SU-DHL-6 (cell line): ENCODE data around the gene PDZRN3.

Source experiments
- H2AFZ ChIP-seq: fragments of 200-600 bp; sonication (generic); 2 replicates; pipeline ENCODE4 v1.6.1; 2014; ENCODE audit warnings: low read depth, mild to moderate bottlenecking, moderate library complexity, mixed read lengths, antibody characterized with exemption, low read length; ENCODE audit not compliant: severe bottlenecking
- H3F3A ChIP-seq: fragments of 200-600 bp; shearing (Covaris generic); 2 replicates; pipeline ENCODE4 v1.6.0; 2016; ENCODE audit warnings: antibody characterized with exemption, mild to moderate bottlenecking; ENCODE audit not compliant: insufficient read depth
- H3K27ac ChIP-seq: fragments of 200-600 bp; sonication (generic); 2 replicates; pipeline ENCODE4 v1.5.1; 2016; ENCODE audit warnings: low read depth, mild to moderate bottlenecking, low read length, moderate library complexity, mixed read lengths
- H3K27me3 ChIP-seq: fragments of 200-600 bp; sonication (generic), shearing (Covaris generic); 2 replicates; pipeline ENCODE4 v1.6.0; 2014; ENCODE audit warnings: mild to moderate bottlenecking, low read length
- H3K36me3 ChIP-seq: fragments of 200-600 bp; sonication (generic); 2 replicates; pipeline ENCODE4 v1.6.1; 2014; ENCODE audit warnings: mild to moderate bottlenecking, low read length, mixed read lengths
- H3K4me2 ChIP-seq: fragments of 300-600, 200-600 bp; shearing (Covaris generic), sonication (generic); 2 replicates; pipeline ENCODE4 v1.6.0; 2014; ENCODE audit warnings: low read length, low read depth, mild to moderate bottlenecking; ENCODE audit not compliant: poor library complexity, severe bottlenecking
- H3K4me3 ChIP-seq: fragments of 200-600 bp; sonication (generic); 2 replicates; pipeline ENCODE4 v1.5.1; 2014; ENCODE audit warnings: antibody characterized with exemption, low read length, mild to moderate bottlenecking, mixed read lengths; ENCODE audit not compliant: insufficient read depth, poor library complexity, severe bottlenecking
- H3K79me2 ChIP-seq: fragments of 200-600 bp; sonication (generic); 2 replicates; pipeline ENCODE4 v1.6.1; 2014; ENCODE audit warnings: mild to moderate bottlenecking, low read length, moderate library complexity; ENCODE audit not compliant: insufficient read depth
- H3K9ac ChIP-seq: fragments of 200-600 bp; sonication (generic); 2 replicates; pipeline ENCODE4 v1.7.0; 2014; ENCODE audit warnings: mild to moderate bottlenecking, low read length
- H3K9me2 ChIP-seq: fragments of 200-600 bp; sonication (generic); replicated peaks from 2 replicates; pipeline ENCODE4 v1.6.1; 2014; ENCODE audit warnings: low read length; ENCODE audit not compliant: insufficient read depth
- H3K9me3 ChIP-seq: fragments of 200-600 bp; sonication (generic); 2 replicates; pipeline ENCODE4 v1.6.1; 2014; ENCODE audit warnings: low read length, mixed read lengths; ENCODE audit not compliant: insufficient read depth
- H4K20me1 ChIP-seq: fragments of 200-600 bp; sonication (generic); 2 replicates; pipeline ENCODE4 v1.6.1; 2014; ENCODE audit warnings: low read depth, mild to moderate bottlenecking, antibody characterized with exemption, low read length, moderate library complexity, mixed read lengths
- CTCF ChIP-seq: fragments of 200-600 bp; sonication (generic); IDR thresholded peaks from one replicate; pipeline ENCODE4 v1.5.1; 2017; ENCODE audit warnings: antibody characterized with exemption, mild to moderate bottlenecking, low read length, moderate library complexity; ENCODE audit not compliant: insufficient read depth, poor library complexity, severe bottlenecking
- EZH2phosphoT487 ChIP-seq: fragments of 200-600 bp; sonication (generic), shearing (Covaris generic); conservative IDR thresholded peaks from 2 replicates; pipeline ENCODE4 v1.6.1; 2018; ENCODE audit warnings: mild to moderate bottlenecking, antibody characterized with exemption, low read length, moderate library complexity, mixed read lengths

PDZRN3 gene

DNA sequence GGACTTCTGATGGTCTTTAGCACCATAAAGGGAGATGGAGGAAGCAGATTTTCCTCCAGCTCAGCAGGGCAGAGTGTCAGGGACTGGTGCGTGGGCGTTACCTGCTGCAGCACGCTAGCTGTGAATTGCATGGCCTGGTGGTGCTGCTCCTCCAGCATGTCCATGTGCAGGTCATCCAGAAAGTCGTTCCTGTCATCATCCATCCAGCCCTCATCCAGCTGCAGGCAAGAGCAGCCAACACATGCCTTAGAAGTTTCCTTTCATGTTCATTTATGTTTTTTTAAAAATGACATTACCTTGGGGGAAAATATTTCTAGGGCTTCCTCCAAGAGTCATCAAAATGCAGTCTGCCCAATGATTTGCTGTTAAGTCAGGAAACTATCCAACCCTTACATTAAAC is 239.2 kb downstream of the PDZRN3 start:
- H3K9me2 ChIP-seq: no peaks in the 10 kb centered on the region
- H3K36me3 ChIP-seq: peaks cover 4% of the 10 kb centered on the region; the same call in 1 of the 2 replicates
- no peak overlapping the region for H3K4me3 ChIP-seq
- H3F3A ChIP-seq: no peaks in the 10 kb centered on the region
- TF ChIP-seq EZH2phosphoT487: no peak
- TF ChIP-seq CTCF: no peak
- no peak overlapping the region for H3K9ac ChIP-seq
- no peak overlapping the region for H3K4me2 ChIP-seq
- no peak overlapping the region for H2AFZ ChIP-seq
- no peaks in the 10 kb centered on the region for H3K9me3 ChIP-seq
- H3K79me2 ChIP-seq: no peaks in the 10 kb centered on the region
- H3K27me3 ChIP-seq: no peaks in the 10 kb centered on the region
- H3K27ac ChIP-seq: no peak overlapping the region
- H4K20me1 ChIP-seq: no peaks in the 10 kb centered on the region

- Histone ChIP-seq H2AFZ (no peak overlapping the region), H4K20me1 (no peaks in the 10 kb centered on the region), H3K4me2 (no peak overlapping the region), H3K27ac (no peak overlapping the region), H3K9me2 (no peaks in the 10 kb centered on the region), H3K9ac (no peak overlapping the region), H3K9me3 (no peaks in the 10 kb centered on the region), H3K27me3 (no peaks in the 10 kb centered on the region), H3K4me3 (no peak overlapping the region), H3K36me3 (no peaks in the 10 kb centered on the region), H3K79me2 (no peaks in the 10 kb centered on the region), H3F3A (no peaks in the 10 kb centered on the region)
- TF ChIP-seq EZH2phosphoT487 (no peak), CTCF (no peak)
Measured at GRCh38 chr3:73384091-73384906, 240.4 kb downstream of the PDZRN3 start.

- Histone ChIP-seq H3K79me2 (no peaks in the 10 kb centered on the region), H3K4me2 (no peak overlapping the region), H3K27ac (no peak overlapping the region), H3K4me3 (no peak overlapping the region), H3K9me2 (no peaks in the 10 kb centered on the region), H3K36me3 (no peaks in the 10 kb centered on the region), H3K27me3 (no peaks in the 10 kb centered on the region), H3K9me3 (no peaks in the 10 kb centered on the region), H3F3A (no peaks in the 10 kb centered on the region), H3K9ac (no peak overlapping the region), H2AFZ (no peak overlapping the region), H4K20me1 (no peaks in the 10 kb centered on the region)
- TF ChIP-seq CTCF (no peak), EZH2phosphoT487 (no peak)
Measured at GRCh38 chr3:73383470-73384049, 241.2 kb downstream of the PDZRN3 start.
